ENCODE data around the gene SLC25A11. TPM values are rescaled to one million over a fixed set of nuclear protein-coding genes. Genes with fewer than 3 reads are reported as not detected.

SLC25A11 gene
- total RNA-seq, 1 donor from 2014 or later, result 36.8 TPM

DNA sequence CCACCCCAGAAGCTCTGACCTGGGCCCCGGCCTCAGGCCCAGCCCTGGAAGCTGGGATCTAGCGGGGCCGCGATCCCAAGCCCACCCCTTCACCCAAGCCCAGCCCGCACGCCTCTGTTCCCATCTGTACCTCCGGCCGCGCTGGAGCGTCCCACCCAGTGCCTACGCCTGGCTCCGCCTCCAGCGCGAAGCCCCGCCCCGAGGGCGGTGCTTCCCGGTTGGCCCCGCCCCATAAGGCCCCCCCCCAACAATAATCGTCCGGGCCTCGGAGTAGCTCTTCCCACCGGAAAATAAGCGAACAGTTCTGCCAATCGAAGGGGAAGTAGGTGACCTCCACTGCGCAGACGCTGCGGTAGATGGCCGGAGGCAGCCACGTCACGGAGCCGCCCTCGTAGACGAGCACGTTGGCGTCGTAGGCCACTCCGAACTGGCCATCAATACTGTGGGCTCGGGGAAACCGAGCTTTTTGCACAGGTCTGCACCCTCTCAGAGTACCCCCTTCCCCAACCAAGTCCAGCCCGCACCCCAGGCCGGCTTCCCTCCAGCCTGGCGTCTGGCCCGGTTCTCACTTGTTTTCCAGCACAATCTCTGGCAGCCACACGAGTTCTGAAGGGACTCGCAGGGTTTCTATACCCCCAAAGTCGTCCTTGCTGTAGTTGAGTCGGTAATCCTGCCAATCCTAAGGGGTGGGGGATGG is 38.0 kb downstream of the SLC25A11 start:
- Histone ChIP-seq H3K27ac (ENCODE audit: low read depth, low read length) (no peak overlapping the region), H3K36me3 (ENCODE audit: insufficient read depth, low read length) (no peaks in the 10 kb centered on the region), H3K4me2 (ENCODE audit: low read length) (no peak overlapping the region), H4K20me1 (ENCODE audit: insufficient read depth, low read length) (peaks cover 7% of the 10 kb centered on the region), H3K9me3 (ENCODE audit: insufficient read depth, low read depth, low read length) (no peaks in the 10 kb centered on the region), H3K4me1 (ENCODE audit: insufficient read depth, low read length) (peaks cover 6% of the 10 kb centered on the region), H2AFZ (ENCODE audit: low read depth, low read length) (no peak overlapping the region), H3K4me3 (ENCODE audit: insufficient read depth, low read depth, low read length) (no peak overlapping the region), H3K9ac (ENCODE audit: low read length) (no peak overlapping the region), H3K27me3 (ENCODE audit: insufficient read depth, low read length) (peaks cover 2% of the 10 kb centered on the region), H3K79me2 (ENCODE audit: insufficient read depth, low read length) (no peaks in the 10 kb centered on the region)
- Mint-ChIP-seq H3K27ac (ENCODE audit: unreplicated experiment) (no peak overlapping the region), H3K27me3 (ENCODE audit: low read depth, unreplicated experiment) (no peaks in the 10 kb centered on the region), H3K9me3 (ENCODE audit: unreplicated experiment) (no peaks in the 10 kb centered on the region), H3K36me3 (ENCODE audit: low read depth, unreplicated experiment) (peaks cover 16% of the 10 kb centered on the region), H3K4me3 (ENCODE audit: unreplicated experiment) (no peak overlapping the region), H3K4me1 (ENCODE audit: low read depth, unreplicated experiment) (no peaks in the 10 kb centered on the region)
- TF ChIP-seq EZH2 (IDR thresholded peaks at IDR 0.05; ENCODE audit: insufficient read depth, low read length), result no peak
- TF ChIP-seq, protein P1, sequence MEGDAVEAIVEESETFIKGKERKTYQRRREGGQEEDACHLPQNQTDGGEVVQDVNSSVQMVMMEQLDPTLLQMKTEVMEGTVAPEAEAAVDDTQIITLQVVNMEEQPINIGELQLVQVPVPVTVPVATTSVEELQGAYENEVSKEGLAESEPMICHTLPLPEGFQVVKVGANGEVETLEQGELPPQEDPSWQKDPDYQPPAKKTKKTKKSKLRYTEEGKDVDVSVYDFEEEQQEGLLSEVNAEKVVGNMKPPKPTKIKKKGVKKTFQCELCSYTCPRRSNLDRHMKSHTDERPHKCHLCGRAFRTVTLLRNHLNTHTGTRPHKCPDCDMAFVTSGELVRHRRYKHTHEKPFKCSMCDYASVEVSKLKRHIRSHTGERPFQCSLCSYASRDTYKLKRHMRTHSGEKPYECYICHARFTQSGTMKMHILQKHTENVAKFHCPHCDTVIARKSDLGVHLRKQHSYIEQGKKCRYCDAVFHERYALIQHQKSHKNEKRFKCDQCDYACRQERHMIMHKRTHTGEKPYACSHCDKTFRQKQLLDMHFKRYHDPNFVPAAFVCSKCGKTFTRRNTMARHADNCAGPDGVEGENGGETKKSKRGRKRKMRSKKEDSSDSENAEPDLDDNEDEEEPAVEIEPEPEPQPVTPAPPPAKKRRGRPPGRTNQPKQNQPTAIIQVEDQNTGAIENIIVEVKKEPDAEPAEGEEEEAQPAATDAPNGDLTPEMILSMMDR (IDR thresholded peaks at IDR 0.05; ENCODE audit: insufficient read depth, low read depth, low read length), result no peak
- DNase-seq (ENCODE audit: low read depth) (no peak), FAIRE-seq (no peak)

DNA sequence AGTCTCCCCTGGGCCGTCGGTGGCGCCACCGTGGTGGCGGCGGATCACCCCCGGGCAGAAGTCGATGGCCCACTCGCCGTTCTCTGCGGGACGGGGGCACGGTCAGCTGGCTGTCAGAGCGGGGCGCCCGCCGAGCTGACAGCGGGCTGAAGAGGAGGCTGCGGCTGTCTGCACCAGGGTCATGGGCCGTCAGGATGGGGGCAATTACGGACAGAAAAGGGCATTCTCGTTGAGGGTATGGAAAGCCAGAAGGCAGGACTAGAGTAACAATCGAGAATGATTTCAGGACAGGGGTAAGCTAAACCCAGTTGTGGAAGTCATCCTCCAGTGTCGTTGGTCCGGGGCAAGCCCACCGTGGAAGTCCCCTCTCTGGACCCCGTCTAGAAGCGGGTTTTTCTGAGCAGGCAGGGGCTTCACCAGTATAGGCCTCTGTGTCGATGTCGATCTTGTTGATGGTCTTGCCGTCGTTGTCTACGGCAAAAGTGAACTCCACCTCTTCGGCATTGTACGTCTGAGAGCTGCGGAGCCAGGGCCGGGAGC is 38.7 kb downstream of the SLC25A11 start:
- H3K4me3 ChIP-seq (ENCODE audit: insufficient read depth, low read depth, low read length), result no peak overlapping the region
- H3K4me1 ChIP-seq (ENCODE audit: insufficient read depth, low read length), result peaks cover 6% of the 10 kb centered on the region
- no peaks in the 10 kb centered on the region for H3K4me1 Mint-ChIP-seq (ENCODE audit: low read depth, unreplicated experiment)
- FAIRE-seq (no peak), DNase-seq (ENCODE audit: low read depth) (no peak)
- H3K4me3 Mint-ChIP-seq (ENCODE audit: unreplicated experiment), result no peak overlapping the region
- TF ChIP-seq, protein P1 (IDR thresholded peaks at IDR 0.05; ENCODE audit: insufficient read depth, low read depth, low read length), result no peak
- TF ChIP-seq EZH2 (IDR thresholded peaks at IDR 0.05; ENCODE audit: insufficient read depth, low read length), result no peak
- H3K27ac ChIP-seq (ENCODE audit: low read depth, low read length), result no peak overlapping the region
- peaks cover 17% of the 10 kb centered on the region for H3K36me3 Mint-ChIP-seq (ENCODE audit: low read depth, unreplicated experiment)
- no peaks in the 10 kb centered on the region for H3K9me3 Mint-ChIP-seq (ENCODE audit: unreplicated experiment)
- H3K27me3 Mint-ChIP-seq (ENCODE audit: low read depth, unreplicated experiment), result no peaks in the 10 kb centered on the region
- H3K36me3 ChIP-seq (ENCODE audit: insufficient read depth, low read length), result peaks cover under 1% of the 10 kb centered on the region
- peaks cover 2% of the 10 kb centered on the region for H3K27me3 ChIP-seq (ENCODE audit: insufficient read depth, low read length)
- H3K4me2 ChIP-seq (ENCODE audit: low read length), result peak overlapping the region; percentile 78
- H3K79me2 ChIP-seq (ENCODE audit: insufficient read depth, low read length), result no peaks in the 10 kb centered on the region
- no peaks in the 10 kb centered on the region for H3K9me3 ChIP-seq (ENCODE audit: insufficient read depth, low read depth, low read length)
- H2AFZ ChIP-seq (ENCODE audit: low read depth, low read length), result peak overlapping the region; percentile 35
- H3K27ac Mint-ChIP-seq (ENCODE audit: unreplicated experiment), result no peak overlapping the region
- no peak overlapping the region for H3K9ac ChIP-seq (ENCODE audit: low read length)
- H4K20me1 ChIP-seq (ENCODE audit: insufficient read depth, low read length), result peaks cover 7% of the 10 kb centered on the region

Measured in astrocyte (in vitro differentiated cells and primary cell).